WERI-Rb-1 (cell line): ENCODE results near the gene PCSK1.

ENCODE experiments used
- DNase-seq: peaks from one replicate; pipeline ENCODE4 v3.0.0-alpha.2; 2020
- H3K27ac ChIP-seq: fragments of 250-450 bp; sonication (Bioruptor Pico); 2 replicates; pipeline ENCODE4 v1.5.1; 2020; ENCODE audit warnings: mild to moderate bottlenecking, moderate library complexity
- H3K27me3 ChIP-seq: fragments of 250-450 bp; sonication (Bioruptor Pico); 2 replicates; pipeline ENCODE4 v1.5.1; 2021; ENCODE audit warnings: mild to moderate bottlenecking, low read depth, moderate library complexity; ENCODE audit not compliant: insufficient read depth, severe bottlenecking
- H3K36me3 ChIP-seq: fragments of 250-450 bp; sonication (Bioruptor Pico); 2 replicates; pipeline ENCODE4 v1.5.1; 2020; ENCODE audit warnings: mild to moderate bottlenecking, moderate library complexity
- H3K4me3 ChIP-seq: 2 replicates; pipeline ENCODE4 v1.5.1; 2011; ENCODE audit warnings: low read depth, mild to moderate bottlenecking, control low read depth, low read length
- H3K9me3 ChIP-seq: fragments of 250-450 bp; sonication (Bioruptor Pico); 2 replicates; pipeline ENCODE4 v1.5.1; 2021; ENCODE audit warnings: mild to moderate bottlenecking, moderate library complexity; ENCODE audit not compliant: severe bottlenecking
- TF ChIP-seq, protein P1 (sequence below): IDR thresholded peaks from 2 replicates; pipeline ENCODE4 v1.5.1; 2011; ENCODE audit warnings: low read depth, mild to moderate bottlenecking, control low read depth, inconsistent platforms, low read length

PCSK1 gene

DNA sequence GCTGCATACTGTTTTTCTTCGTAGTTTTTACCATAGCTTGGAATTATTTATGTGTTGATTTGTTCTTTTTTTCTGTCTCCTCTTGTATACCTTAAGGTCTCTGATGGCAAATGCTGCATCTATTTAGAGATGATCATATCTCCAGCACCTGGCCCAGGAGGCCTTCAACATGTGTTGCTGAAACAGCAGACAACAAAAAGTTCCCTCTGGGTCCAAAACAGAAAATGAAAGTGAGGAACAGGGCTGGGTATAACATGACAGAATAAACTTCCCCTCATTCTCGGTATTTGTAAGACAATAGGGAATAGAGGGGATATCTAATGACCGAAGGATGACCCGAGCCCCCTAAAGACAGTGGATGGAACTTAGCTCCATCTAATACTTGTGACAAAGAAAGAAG is 22.7 kb upstream of the PCSK1 start:
- no peaks in the 10 kb centered on the region for H3K27me3 ChIP-seq
- no peak for DNase-seq
- no peaks in the 10 kb centered on the region for H3K9me3 ChIP-seq
- H3K36me3 ChIP-seq, result no peaks in the 10 kb centered on the region
- no peak overlapping the region for H3K27ac ChIP-seq
- TF ChIP-seq, protein P1, sequence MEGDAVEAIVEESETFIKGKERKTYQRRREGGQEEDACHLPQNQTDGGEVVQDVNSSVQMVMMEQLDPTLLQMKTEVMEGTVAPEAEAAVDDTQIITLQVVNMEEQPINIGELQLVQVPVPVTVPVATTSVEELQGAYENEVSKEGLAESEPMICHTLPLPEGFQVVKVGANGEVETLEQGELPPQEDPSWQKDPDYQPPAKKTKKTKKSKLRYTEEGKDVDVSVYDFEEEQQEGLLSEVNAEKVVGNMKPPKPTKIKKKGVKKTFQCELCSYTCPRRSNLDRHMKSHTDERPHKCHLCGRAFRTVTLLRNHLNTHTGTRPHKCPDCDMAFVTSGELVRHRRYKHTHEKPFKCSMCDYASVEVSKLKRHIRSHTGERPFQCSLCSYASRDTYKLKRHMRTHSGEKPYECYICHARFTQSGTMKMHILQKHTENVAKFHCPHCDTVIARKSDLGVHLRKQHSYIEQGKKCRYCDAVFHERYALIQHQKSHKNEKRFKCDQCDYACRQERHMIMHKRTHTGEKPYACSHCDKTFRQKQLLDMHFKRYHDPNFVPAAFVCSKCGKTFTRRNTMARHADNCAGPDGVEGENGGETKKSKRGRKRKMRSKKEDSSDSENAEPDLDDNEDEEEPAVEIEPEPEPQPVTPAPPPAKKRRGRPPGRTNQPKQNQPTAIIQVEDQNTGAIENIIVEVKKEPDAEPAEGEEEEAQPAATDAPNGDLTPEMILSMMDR, result no peak
- H3K4me3 ChIP-seq, result no peak overlapping the region

DNA sequence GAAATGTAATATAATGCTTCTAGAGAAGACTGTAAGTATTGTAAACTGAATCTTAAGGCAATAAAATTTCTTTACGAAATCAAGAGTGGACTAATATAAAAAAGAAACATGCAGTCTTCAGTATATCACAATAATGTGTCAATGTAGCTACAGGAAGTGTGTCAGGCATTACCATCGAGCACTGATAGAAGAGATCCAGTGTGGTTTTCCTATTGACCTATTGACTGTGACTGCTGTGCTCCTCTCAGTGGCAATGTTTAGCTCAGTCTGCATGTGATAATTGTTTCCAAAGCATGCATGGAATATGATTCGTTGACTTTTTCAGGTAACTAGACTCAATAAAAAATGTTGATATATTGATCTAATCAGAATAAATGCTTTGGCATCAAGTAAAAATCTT is 20.3 kb upstream of the PCSK1 start:
- Histone ChIP-seq H3K36me3 (no peaks in the 10 kb centered on the region), H3K27me3 (no peaks in the 10 kb centered on the region), H3K27ac (no peak overlapping the region), H3K4me3 (no peak overlapping the region), H3K9me3 (no peaks in the 10 kb centered on the region)
- TF ChIP-seq, protein P1, result no peak
- no peak for DNase-seq

DNA sequence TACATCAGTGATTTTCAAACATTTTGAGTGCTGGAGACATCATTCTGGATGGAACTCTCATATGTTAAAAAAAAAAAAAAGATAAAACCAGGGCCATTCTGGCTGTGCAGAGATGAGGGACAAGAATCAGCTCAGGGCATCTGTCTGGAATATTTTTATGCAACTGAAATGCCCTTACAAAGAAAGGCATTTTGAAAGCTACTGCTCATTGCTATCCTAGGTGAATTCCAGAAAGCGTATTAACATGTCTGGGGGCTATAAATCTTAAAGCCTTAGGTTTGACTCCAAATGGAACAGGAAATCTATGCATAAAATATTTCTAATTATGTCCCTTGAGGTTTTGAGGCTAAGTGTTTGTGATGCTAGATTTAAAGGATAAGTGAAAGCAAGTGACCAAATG is 14.9 kb upstream of the PCSK1 start:
- TF ChIP-seq, protein P1, result no peak
- H3K36me3 ChIP-seq, result no peaks in the 10 kb centered on the region
- DNase-seq, result no peak
- H3K9me3 ChIP-seq, result no peaks in the 10 kb centered on the region
- H3K27ac ChIP-seq, result no peak overlapping the region
- H3K4me3 ChIP-seq, result no peak overlapping the region
- no peaks in the 10 kb centered on the region for H3K27me3 ChIP-seq

- Histone ChIP-seq H3K36me3 (no peaks in the 10 kb centered on the region), H3K4me3 (no peak overlapping the region), H3K9me3 (no peaks in the 10 kb centered on the region), H3K27me3 (no peaks in the 10 kb centered on the region), H3K27ac (no peak overlapping the region)
- TF ChIP-seq, protein P1, result no peak
- DNase-seq, result no peak
These were observed 7.1 kb upstream of the PCSK1 start for GRCh38 chr5:96440185-96440538.

- no peaks in the 10 kb centered on the region for H3K9me3 ChIP-seq
- no peaks in the 10 kb centered on the region for H3K36me3 ChIP-seq
- H3K4me3 ChIP-seq, result no peak overlapping the region
- TF ChIP-seq, protein P1, result no peak
- H3K27me3 ChIP-seq, result no peaks in the 10 kb centered on the region
- H3K27ac ChIP-seq, result no peak overlapping the region
- DNase-seq, result no peak
These were observed 6.6 kb upstream of the PCSK1 start for GRCh38 chr5:96439477-96440184.

GRCh38 chr5:96434201-96434645 is 1.2 kb upstream of the PCSK1 start:
- TF ChIP-seq, protein P1, result no peak
- DNase-seq, result no peak
- no peaks in the 10 kb centered on the region for H3K9me3 ChIP-seq
- H3K4me3 ChIP-seq, result no peak overlapping the region
- H3K36me3 ChIP-seq, result no peaks in the 10 kb centered on the region
- no peaks in the 10 kb centered on the region for H3K27me3 ChIP-seq
- no peak overlapping the region for H3K27ac ChIP-seq
